ENCODE results near the gene UTF1. TPM values are rescaled to one million over a fixed set of nuclear protein-coding genes. Genes with fewer than 3 reads are reported as not detected.
A peak's percentile ranks its signal among the peaks of the same experiment; 100 is the strongest.

Gene UTF1
- total RNA-seq, 1 donor from 2014 or later = not detected

- no peaks in the 10 kb centered on the region for H3K36me3 Mint-ChIP-seq (ENCODE audit: low read depth)
- peak overlapping the region; percentile 93 for H3K27ac Mint-ChIP-seq (ENCODE audit: unreplicated experiment)
- peaks cover 4% of the 10 kb centered on the region for H3K27me3 Mint-ChIP-seq (ENCODE audit: low read depth)
- H3K9me3 Mint-ChIP-seq (ENCODE audit: low read depth) = no peaks in the 10 kb centered on the region
- peaks cover 14% of the 10 kb centered on the region for H3K4me1 Mint-ChIP-seq (ENCODE audit: low read depth)
- H3K4me3 Mint-ChIP-seq (ENCODE audit: unreplicated experiment) = no peak overlapping the region
- peak; percentile 10 for TF ChIP-seq CTCF (IDR thresholded peaks at IDR 0.05)
- DNase-seq (ENCODE audit: low spot score) = no peak
Observed at GRCh38 chr10:133258818-133259601, 29.0 kb downstream of the UTF1 start.

- DNase-seq (ENCODE audit: low spot score) = no peak
- Mint-ChIP-seq H3K4me1 (ENCODE audit: low read depth) (peaks cover 14% of the 10 kb centered on the region), H3K27ac (ENCODE audit: unreplicated experiment) (peak overlapping the region; percentile 93), H3K27me3 (ENCODE audit: low read depth) (peaks cover 4% of the 10 kb centered on the region), H3K36me3 (ENCODE audit: low read depth) (no peaks in the 10 kb centered on the region), H3K9me3 (ENCODE audit: low read depth) (no peaks in the 10 kb centered on the region), H3K4me3 (ENCODE audit: unreplicated experiment) (no peak overlapping the region)
- no peak for TF ChIP-seq CTCF (IDR thresholded peaks at IDR 0.05)
Observed at GRCh38 chr10:133259602-133259989, 29.6 kb downstream of the UTF1 start.

DNA sequence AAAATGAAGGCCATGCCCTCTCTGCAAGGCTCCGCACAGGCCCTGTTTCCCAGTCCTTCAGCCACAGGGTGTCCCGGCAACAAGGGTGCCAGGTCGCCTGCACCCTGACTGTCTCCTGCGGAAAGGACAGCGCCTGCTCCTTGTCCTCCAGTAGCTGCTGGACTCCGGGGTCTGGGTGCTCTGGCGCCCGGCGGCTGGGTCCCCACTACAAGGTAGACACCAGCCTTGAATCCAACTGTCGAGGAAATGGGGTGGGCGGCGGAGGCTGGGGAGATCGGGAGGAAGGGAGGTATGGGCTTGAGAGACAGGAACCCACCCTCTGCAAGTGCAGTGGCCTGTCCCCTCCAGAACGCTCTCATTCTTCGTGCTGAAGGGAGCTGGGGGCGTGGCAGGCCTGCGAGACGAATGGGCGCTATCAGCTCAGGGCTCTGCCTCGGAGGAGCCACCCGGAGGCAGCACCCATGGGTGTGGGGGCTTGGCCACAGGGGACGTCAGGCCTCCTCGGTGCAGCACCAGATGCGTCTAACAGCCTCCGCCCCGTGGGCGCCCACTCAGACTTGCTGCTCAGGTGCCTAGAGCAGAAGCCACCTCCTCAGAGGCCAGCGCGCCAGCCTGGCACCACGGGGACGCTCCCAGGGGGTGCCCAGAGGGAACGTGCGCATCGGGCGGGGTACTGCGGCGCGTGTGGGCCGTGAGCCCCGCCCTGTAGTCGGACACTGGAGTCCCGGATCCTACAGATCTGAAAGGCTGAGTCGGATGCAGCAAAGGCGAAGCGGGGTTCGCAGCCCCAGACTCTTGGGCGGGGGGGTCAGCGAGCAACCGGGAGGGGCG, 31.1 kb downstream of the UTF1 start:
- peaks cover 14% of the 10 kb centered on the region for H3K4me1 Mint-ChIP-seq (ENCODE audit: low read depth)
- no peak for DNase-seq (ENCODE audit: low spot score)
- no peak overlapping the region for H3K27ac Mint-ChIP-seq (ENCODE audit: unreplicated experiment)
- peak overlapping the region; percentile 62 for H3K4me3 Mint-ChIP-seq (ENCODE audit: unreplicated experiment)
- H3K36me3 Mint-ChIP-seq (ENCODE audit: low read depth) = no peaks in the 10 kb centered on the region
- no peaks in the 10 kb centered on the region for H3K9me3 Mint-ChIP-seq (ENCODE audit: low read depth)
- no peak for TF ChIP-seq CTCF (IDR thresholded peaks at IDR 0.05)
- no peaks in the 10 kb centered on the region for H3K27me3 Mint-ChIP-seq (ENCODE audit: low read depth)

DNA sequence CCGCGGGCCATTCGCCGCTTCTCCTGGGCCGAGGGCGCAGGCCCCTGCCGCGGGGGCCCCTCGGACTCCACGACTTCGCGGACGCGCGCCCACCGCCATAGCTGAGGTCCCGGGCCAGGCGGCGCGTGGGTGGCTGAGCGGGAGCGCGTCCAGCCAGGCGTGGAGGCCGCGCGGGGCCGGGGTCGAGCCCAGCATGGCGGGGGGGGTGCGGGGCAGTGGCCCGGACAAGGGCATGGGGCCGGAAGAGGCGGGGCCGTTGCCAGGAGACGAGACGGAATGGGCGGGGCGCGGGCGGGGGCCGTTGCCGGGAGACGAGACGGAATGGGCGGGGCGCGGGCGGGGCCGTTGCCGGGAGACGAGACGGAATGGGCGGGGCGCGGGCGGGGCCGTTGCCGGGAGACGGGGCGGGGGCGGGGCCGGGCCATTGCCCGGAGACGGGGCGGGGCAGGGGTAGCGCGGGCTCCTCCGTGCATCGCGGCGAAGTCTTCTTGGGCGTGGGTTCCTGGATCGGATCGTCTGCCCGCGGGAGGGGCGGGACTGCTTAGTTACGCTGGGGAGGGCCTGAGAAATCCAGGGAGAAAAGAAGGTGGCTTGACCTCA, 31.8 kb downstream of the UTF1 start:
- H3K36me3 Mint-ChIP-seq (ENCODE audit: low read depth) = no peaks in the 10 kb centered on the region
- peaks cover 14% of the 10 kb centered on the region for H3K4me1 Mint-ChIP-seq (ENCODE audit: low read depth)
- H3K27ac Mint-ChIP-seq (ENCODE audit: unreplicated experiment) = no peak overlapping the region
- no peaks in the 10 kb centered on the region for H3K9me3 Mint-ChIP-seq (ENCODE audit: low read depth)
- H3K4me3 Mint-ChIP-seq (ENCODE audit: unreplicated experiment) = peak overlapping the region; percentile 68
- DNase-seq (ENCODE audit: low spot score) = no peak
- TF ChIP-seq CTCF (IDR thresholded peaks at IDR 0.05) = no peak
- no peaks in the 10 kb centered on the region for H3K27me3 Mint-ChIP-seq (ENCODE audit: low read depth)

- Mint-ChIP-seq H3K27ac (ENCODE audit: unreplicated experiment) (no peak overlapping the region), H3K4me1 (ENCODE audit: low read depth) (peaks cover 14% of the 10 kb centered on the region), H3K9me3 (ENCODE audit: low read depth) (no peaks in the 10 kb centered on the region), H3K4me3 (ENCODE audit: unreplicated experiment) (peak overlapping the region; percentile 68), H3K27me3 (ENCODE audit: low read depth) (no peaks in the 10 kb centered on the region), H3K36me3 (ENCODE audit: low read depth) (no peaks in the 10 kb centered on the region)
- TF ChIP-seq CTCF (IDR thresholded peaks at IDR 0.05) = no peak
- DNase-seq (ENCODE audit: low spot score) = no peak
Observed at GRCh38 chr10:133262696-133263095, 32.7 kb downstream of the UTF1 start.

All from chondrocyte (in vitro differentiated cells).